Uterus (tissue), 4 donors: Measurements from ENCODE around the gene NKX1-1. TPM values are rescaled to one million over a fixed set of nuclear protein-coding genes. Genes with fewer than 3 reads are reported as not detected.

Experiments used
- DNase-seq, 2 donors: peaks; one replicate each; pipeline ENCODE4 v3.0.0-alpha.2; 2019 to 2020
- H3K27ac ChIP-seq, 2 donors: fragments of 200-600 bp; sonication (generic); 1 replicate in 1 of 2; 2 replicates in 1 of 2; pipeline ENCODE4 v1.5.1; 2016 to 2018
- H3K27me3 ChIP-seq, 2 donors: fragments of 200-600 bp; sonication (generic); one replicate each; pipeline ENCODE4 v1.5.1; 2018 to 2019; ENCODE audit warnings: control low read depth in 1 of 2
- H3K36me3 ChIP-seq, 2 donors: fragments of 200-600 bp; sonication (generic); one replicate each; pipeline ENCODE4 v1.5.1; 2019; ENCODE audit warnings: control low read depth in 1 of 2
- H3K4me1 ChIP-seq, 2 donors: fragments of 200-600 bp; sonication (generic); one replicate each; pipeline ENCODE4 v1.5.1; 2018 to 2019; ENCODE audit warnings: control low read depth in 1 of 2
- H3K4me3 ChIP-seq, 2 donors: fragments of 200-600 bp; sonication (generic); 1 replicate in 1 of 2; 2 replicates in 1 of 2; pipeline ENCODE4 v1.5.1; 2018 to 2019; ENCODE audit warnings: mild to moderate bottlenecking in 1 of 2
- H3K9me3 ChIP-seq, 2 donors: fragments of 200-600 bp; sonication (generic); one replicate each; pipeline ENCODE4 v1.5.1; 2019; ENCODE audit warnings: control low read depth in 1 of 2
- CTCF ChIP-seq, 4 experiments: fragments of 200-600 bp in 2 of 4; fragments of 450-650 bp in 2 of 4; sonication (generic) in 2 of 4; IDR thresholded peaks; one replicate each; pipeline ENCODE4 v1.5.1; 2016 to 2019; ENCODE audit warnings: antibody characterized with exemption in 4 of 4, mild to moderate bottlenecking in 2 of 4, moderate library complexity in 1 of 4
- POLR2A ChIP-seq, 2 donors: fragments of 450-650 bp; IDR thresholded peaks; one replicate each; pipeline ENCODE4 v1.6.1; 2016; ENCODE audit warnings: antibody characterized with exemption in 2 of 2, mild to moderate bottlenecking in 1 of 2, moderate library complexity in 1 of 2
- intact Hi-C: fragments of 100-400 bp; cut with DNase I; formaldehyde crosslinking; loops from one replicate; pipeline ENCODE4 v1.15.1; 2023; ENCODE audit warnings: low total_unique reads
- total RNA-seq, 4 donors: library from RNA; depleted of rRNA in 3 of 4; stranded (reverse); fragments of >200 nt in 3 of 4; gene quantifications; one replicate each; pipeline versions ENCODE4 v1.1.0 to v1.2.4, GENCODE V29; 2014 to 2023
- donor health status: DM: yes; HTN: yes; CAD: no.

Gene NKX1-1
- total RNA-seq, 4 donors from 2014 or later: not detected

GRCh38 chr4:1356181-1356998, 49.9 kb downstream of the NKX1-1 start:
- Histone ChIP-seq H3K27me3 (no peaks in the 10 kb centered on the region), H3K4me3 (no peak overlapping the region), H3K9me3 (no peaks in the 10 kb centered on the region), H3K27ac (no peak overlapping the region), H3K36me3 (no peaks in the 10 kb centered on the region), H3K4me1 (no peaks in the 10 kb centered on the region)
- intact Hi-C loops: no loop called here
- peak; percentile 46 to 57 for DNase-seq
- TF ChIP-seq CTCF (IDR thresholded peaks at IDR 0.05) (peak; percentile 56 to 75 (median 70)), POLR2A (IDR thresholded peaks at IDR 0.05) (no peak)

- intact Hi-C loops: no loop called here
- no peak for DNase-seq
- no peak overlapping the region for H3K4me3 ChIP-seq
- H3K9me3 ChIP-seq: no peaks in the 10 kb centered on the region
- no peaks in the 10 kb centered on the region for H3K27me3 ChIP-seq
- no peak overlapping the region for H3K27ac ChIP-seq
- H3K4me1 ChIP-seq: no peaks in the 10 kb centered on the region
- TF ChIP-seq POLR2A (IDR thresholded peaks at IDR 0.05) (no peak), CTCF (IDR thresholded peaks at IDR 0.05) (no peak)
- H3K36me3 ChIP-seq: no peaks in the 10 kb centered on the region
Observed at GRCh38 chr4:1355378-1355777, 50.9 kb downstream of the NKX1-1 start.

- H3K36me3 ChIP-seq: no peaks in the 10 kb centered on the region
- no peaks in the 10 kb centered on the region for H3K4me1 ChIP-seq
- TF ChIP-seq POLR2A (IDR thresholded peaks at IDR 0.05): no peak
- intact Hi-C loops: no loop called here
- no peak overlapping the region for H3K27ac ChIP-seq
- no peaks in the 10 kb centered on the region for H3K9me3 ChIP-seq
- no peaks in the 10 kb centered on the region for H3K27me3 ChIP-seq
- no peak for DNase-seq
- H3K4me3 ChIP-seq: no peak overlapping the region
Observed at GRCh38 chr4:1354983-1355275, 51.3 kb downstream of the NKX1-1 start.

- Histone ChIP-seq H3K4me3 (no peak overlapping the region), H3K36me3 (no peaks in the 10 kb centered on the region), H3K9me3 (no peaks in the 10 kb centered on the region), H3K27ac (no peak overlapping the region), H3K4me1 (no peaks in the 10 kb centered on the region), H3K27me3 (no peaks in the 10 kb centered on the region)
- intact Hi-C loops: no loop called here
- no peak for DNase-seq
- TF ChIP-seq CTCF (IDR thresholded peaks at IDR 0.05) (no peak), POLR2A (IDR thresholded peaks at IDR 0.05) (no peak)
Observed at GRCh38 chr4:1354136-1354982, 51.9 kb downstream of the NKX1-1 start.

DNA sequence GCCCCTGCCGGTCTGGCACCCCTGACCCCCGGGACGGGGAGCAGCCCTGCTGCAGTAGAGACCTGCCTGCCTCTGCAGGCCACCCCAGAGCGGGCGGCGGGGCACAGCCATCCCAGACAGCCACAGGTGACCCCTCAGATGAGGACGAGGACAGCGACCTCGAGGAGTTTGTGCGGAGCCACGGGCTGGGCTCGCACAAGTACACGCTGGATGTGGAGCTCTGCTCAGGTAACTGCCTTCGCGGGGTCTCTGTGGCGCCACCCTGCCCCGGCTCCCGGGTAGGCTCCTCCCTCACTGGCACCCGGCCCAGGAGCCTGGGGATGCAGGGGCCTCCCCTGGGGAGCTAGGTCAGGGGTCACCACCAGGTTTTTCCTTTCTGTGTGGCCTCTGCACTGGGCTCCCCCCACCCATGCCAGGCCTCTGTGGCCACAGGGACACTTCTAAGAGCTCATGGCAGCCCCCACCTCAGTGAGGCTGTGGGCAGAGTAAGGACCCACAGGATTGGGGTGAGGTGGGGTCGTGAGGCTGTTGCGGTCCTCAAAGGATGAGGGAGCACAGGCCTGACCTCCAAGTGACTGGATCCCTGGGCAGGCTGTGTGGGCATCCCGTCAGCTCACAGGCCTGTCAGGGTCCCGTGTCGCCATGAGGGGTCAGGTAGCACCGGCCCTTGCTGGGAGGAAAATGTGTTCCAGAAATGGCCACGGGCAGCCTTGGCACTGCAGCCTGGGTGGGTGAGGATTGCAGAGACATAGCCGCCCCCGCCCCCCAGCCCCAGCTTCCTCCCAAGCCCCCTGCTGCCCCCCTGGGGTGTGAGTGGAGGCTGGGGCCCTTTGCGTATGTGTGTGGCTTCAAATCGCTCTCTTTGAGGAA, 52.8 kb downstream of the NKX1-1 start:
- intact Hi-C loops: no loop called here
- Histone ChIP-seq H3K27ac (no peak overlapping the region), H3K36me3 (no peaks in the 10 kb centered on the region), H3K27me3 (no peaks in the 10 kb centered on the region), H3K4me1 (peaks cover 0 to under 1% of the 10 kb centered on the region in 2 donors), H3K4me3 (no peak overlapping the region), H3K9me3 (no peaks in the 10 kb centered on the region)
- TF ChIP-seq CTCF (IDR thresholded peaks at IDR 0.05) (no peak), POLR2A (IDR thresholded peaks at IDR 0.05) (no peak)
- no peak for DNase-seq
